ENCODE results near the gene SLC37A2. TPM values are rescaled to one million over a fixed set of nuclear protein-coding genes. Genes with fewer than 3 reads are reported as not detected.

The SLC37A2 gene
- total RNA-seq, 1 donor from 2014 or later = 0.64 TPM

GRCh38 chr11:125084761-125085231, 21.7 kb downstream of the SLC37A2 start:
- H3K27me3 Mint-ChIP-seq (ENCODE audit: unreplicated experiment) = no peaks in the 10 kb centered on the region
- H3K36me3 Mint-ChIP-seq (ENCODE audit: unreplicated experiment) = no peaks in the 10 kb centered on the region
- peaks cover 19% of the 10 kb centered on the region for H3K4me1 Mint-ChIP-seq (ENCODE audit: unreplicated experiment)
- peak; percentile 66 for DNase-seq (ENCODE audit: extremely low spot score, unreplicated experiment)
- TF ChIP-seq, protein P1, sequence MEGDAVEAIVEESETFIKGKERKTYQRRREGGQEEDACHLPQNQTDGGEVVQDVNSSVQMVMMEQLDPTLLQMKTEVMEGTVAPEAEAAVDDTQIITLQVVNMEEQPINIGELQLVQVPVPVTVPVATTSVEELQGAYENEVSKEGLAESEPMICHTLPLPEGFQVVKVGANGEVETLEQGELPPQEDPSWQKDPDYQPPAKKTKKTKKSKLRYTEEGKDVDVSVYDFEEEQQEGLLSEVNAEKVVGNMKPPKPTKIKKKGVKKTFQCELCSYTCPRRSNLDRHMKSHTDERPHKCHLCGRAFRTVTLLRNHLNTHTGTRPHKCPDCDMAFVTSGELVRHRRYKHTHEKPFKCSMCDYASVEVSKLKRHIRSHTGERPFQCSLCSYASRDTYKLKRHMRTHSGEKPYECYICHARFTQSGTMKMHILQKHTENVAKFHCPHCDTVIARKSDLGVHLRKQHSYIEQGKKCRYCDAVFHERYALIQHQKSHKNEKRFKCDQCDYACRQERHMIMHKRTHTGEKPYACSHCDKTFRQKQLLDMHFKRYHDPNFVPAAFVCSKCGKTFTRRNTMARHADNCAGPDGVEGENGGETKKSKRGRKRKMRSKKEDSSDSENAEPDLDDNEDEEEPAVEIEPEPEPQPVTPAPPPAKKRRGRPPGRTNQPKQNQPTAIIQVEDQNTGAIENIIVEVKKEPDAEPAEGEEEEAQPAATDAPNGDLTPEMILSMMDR (IDR thresholded peaks at IDR 0.05) = no peak
- H3K9me3 Mint-ChIP-seq (ENCODE audit: unreplicated experiment) = no peaks in the 10 kb centered on the region
- no peak overlapping the region for H3K27ac Mint-ChIP-seq (ENCODE audit: unreplicated experiment)
- no peak overlapping the region for H3K4me3 Mint-ChIP-seq (ENCODE audit: unreplicated experiment)

DNA sequence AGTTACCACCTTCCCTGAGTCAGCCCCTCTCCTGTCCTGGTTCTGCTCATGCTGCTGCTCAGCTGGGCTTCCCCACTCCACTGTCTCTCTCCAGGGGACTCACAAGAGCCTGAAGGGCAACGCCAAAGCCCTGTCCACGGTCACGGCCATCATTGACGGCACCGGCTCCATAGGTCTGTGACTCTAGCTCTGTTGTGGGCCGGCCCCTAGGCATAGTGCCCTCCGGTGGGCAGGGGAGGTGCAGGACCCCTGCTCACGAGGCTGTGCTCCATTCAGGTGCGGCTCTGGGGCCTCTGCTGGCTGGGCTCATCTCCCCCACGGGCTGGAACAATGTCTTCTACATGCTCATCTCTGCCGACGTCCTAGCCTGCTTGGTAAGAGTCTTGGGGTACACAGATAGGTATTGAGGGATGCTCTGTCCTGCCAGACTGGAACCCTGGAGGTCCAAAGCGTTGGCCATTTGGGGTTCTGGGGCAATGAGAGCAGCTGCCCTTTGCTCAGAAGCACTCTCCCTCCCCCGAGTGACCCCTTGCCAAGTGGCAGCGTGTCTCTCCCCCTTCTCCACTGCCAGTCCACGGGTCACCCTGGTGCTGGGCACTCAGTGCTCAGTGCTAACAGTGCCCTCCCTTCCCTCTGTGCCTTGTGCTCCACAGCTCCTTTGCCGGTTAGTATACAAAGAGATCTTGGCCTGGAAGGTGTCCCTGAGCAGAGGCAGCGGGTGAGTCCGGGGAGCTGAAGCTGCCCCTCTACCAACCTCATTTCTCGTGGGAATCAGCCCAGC, 22.4 kb downstream of the SLC37A2 start:
- H3K36me3 Mint-ChIP-seq (ENCODE audit: unreplicated experiment) = no peaks in the 10 kb centered on the region
- TF ChIP-seq, protein P1 (IDR thresholded peaks at IDR 0.05) = no peak
- no peaks in the 10 kb centered on the region for H3K27me3 Mint-ChIP-seq (ENCODE audit: unreplicated experiment)
- DNase-seq (ENCODE audit: extremely low spot score, unreplicated experiment) = peak; percentile 83
- no peak overlapping the region for H3K27ac Mint-ChIP-seq (ENCODE audit: unreplicated experiment)
- peaks cover 19% of the 10 kb centered on the region for H3K4me1 Mint-ChIP-seq (ENCODE audit: unreplicated experiment)
- no peaks in the 10 kb centered on the region for H3K9me3 Mint-ChIP-seq (ENCODE audit: unreplicated experiment)
- no peak overlapping the region for H3K4me3 Mint-ChIP-seq (ENCODE audit: unreplicated experiment)

GRCh38 chr11:125086633-125087296, 23.7 kb downstream of the SLC37A2 start:
- H3K4me3 Mint-ChIP-seq (ENCODE audit: unreplicated experiment) = no peak overlapping the region
- H3K9me3 Mint-ChIP-seq (ENCODE audit: unreplicated experiment) = no peaks in the 10 kb centered on the region
- H3K4me1 Mint-ChIP-seq (ENCODE audit: unreplicated experiment) = peaks cover 25% of the 10 kb centered on the region
- TF ChIP-seq, protein P1 (IDR thresholded peaks at IDR 0.05) = no peak
- DNase-seq (ENCODE audit: extremely low spot score, unreplicated experiment) = no peak
- H3K27ac Mint-ChIP-seq (ENCODE audit: unreplicated experiment) = no peak overlapping the region
- H3K27me3 Mint-ChIP-seq (ENCODE audit: unreplicated experiment) = no peaks in the 10 kb centered on the region
- H3K36me3 Mint-ChIP-seq (ENCODE audit: unreplicated experiment) = no peaks in the 10 kb centered on the region

DNA sequence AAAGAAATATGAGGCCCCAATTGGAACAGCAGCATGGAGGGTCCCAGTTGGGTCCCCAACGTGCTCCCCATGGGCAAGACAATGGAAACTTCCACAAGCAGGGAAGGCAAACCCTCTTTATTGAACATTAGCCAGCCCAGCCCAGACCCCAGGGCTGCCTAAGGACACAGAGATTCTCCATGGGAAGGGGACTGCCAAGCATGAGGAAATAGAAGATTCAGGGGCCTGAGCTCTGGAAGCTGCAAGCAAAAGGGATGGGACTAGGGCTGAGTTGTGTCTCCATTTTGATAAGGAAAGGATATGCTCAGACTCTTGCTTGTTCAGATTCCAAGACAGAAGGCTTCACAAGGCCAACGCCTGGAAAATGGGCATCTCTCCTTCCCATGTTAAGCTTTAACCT, 25.0 kb downstream of the SLC37A2 start:
- Mint-ChIP-seq H3K4me3 (ENCODE audit: unreplicated experiment) (no peak overlapping the region), H3K27me3 (ENCODE audit: unreplicated experiment) (no peaks in the 10 kb centered on the region)
- DNase-seq (ENCODE audit: extremely low spot score, unreplicated experiment) = no peak

More for the DNA sequence above, 25.0 kb downstream of the SLC37A2 start:
- TF ChIP-seq, protein P1 (IDR thresholded peaks at IDR 0.05) = no peak
- H3K27ac Mint-ChIP-seq (ENCODE audit: unreplicated experiment) = no peak overlapping the region
- peaks cover 20% of the 10 kb centered on the region for H3K4me1 Mint-ChIP-seq (ENCODE audit: unreplicated experiment)
- H3K36me3 Mint-ChIP-seq (ENCODE audit: unreplicated experiment) = no peaks in the 10 kb centered on the region
- H3K9me3 Mint-ChIP-seq (ENCODE audit: unreplicated experiment) = no peaks in the 10 kb centered on the region

Measured in osteocyte (in vitro differentiated cells).